ENCODE results near the gene SHTN1.

The SHTN1 gene

DNA sequence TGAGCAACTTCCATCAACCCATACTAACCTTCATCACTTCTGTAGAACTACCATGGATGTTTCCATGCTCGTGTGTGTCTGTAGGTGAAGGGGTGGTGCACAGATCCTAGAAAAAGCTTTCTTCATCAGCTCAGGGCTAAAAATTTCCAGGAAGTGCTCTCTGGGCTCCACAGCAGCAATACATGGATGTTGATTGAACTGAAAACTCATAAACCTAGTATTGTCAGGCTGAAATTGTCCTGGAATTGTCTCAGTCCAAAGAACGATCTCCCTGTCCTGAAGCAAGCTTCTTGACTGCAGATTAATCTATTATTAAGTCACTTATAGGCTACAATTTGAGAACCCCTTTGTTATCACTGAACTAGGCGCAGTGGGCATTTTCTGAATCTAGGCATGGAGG lies 115.9 kb downstream of the SHTN1 start:
- no peak overlapping the region for H3K4me2 ChIP-seq (ENCODE audit: low read depth, low read length, poor library complexity, severe bottlenecking)

DNA sequence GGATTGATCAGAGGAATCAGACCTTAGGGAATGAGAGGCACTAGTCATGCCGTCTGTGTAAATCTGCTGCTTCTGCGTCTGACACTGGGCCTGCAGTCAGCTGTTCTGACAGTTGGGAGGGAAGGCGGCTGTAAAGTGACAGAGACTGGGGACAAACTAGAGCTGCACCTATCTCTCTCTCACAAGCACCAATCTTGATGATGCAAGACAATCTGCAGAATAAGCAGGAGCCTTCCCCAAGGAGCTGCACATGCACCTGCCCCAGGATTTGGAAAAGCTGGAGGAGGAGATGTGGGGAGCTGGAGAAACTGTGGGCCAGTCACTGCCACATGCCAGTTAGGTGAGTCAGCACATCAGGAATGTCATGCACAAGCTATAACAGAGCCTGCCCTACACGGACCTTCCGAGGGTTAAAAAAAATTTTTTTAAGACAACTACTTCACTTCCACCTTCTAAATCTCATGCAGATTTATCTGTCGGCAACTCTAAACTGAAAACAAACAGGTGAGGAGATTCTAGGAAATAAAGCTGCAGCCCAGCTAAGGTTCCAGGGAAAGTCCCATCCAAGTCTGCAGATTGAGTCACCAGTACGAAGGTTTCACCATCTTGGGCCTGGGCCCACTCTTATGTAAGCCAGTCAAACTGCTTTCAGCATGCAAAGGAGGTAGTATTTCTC lies 116.5 kb downstream of the SHTN1 start:
- Histone ChIP-seq H3F3A (ENCODE audit: low read depth) (no peaks in the 10 kb centered on the region), H3K79me2 (ENCODE audit: insufficient read depth, low read length) (no peaks in the 10 kb centered on the region), H3K9ac (ENCODE audit: low read depth, low read length, poor library complexity, severe bottlenecking) (no peak overlapping the region), H3K9me2 (replicated peaks; ENCODE audit: low read depth, low read length) (no peaks in the 10 kb centered on the region), H3K4me1 (ENCODE audit: insufficient read depth, low read length, poor library complexity, severe bottlenecking) (no peaks in the 10 kb centered on the region), H4K20me1 (ENCODE audit: insufficient read depth, low read length, poor library complexity, severe bottlenecking) (no peaks in the 10 kb centered on the region), H3K27me3 (ENCODE audit: insufficient read depth, low read length, poor library complexity, severe bottlenecking) (no peaks in the 10 kb centered on the region), H3K4me3 (ENCODE audit: low read length, poor library complexity, severe bottlenecking) (no peak overlapping the region), H3K36me3 (ENCODE audit: insufficient read depth, low read length) (no peaks in the 10 kb centered on the region), H3K9me3 (ENCODE audit: insufficient read depth, low read depth, low read length) (no peaks in the 10 kb centered on the region), H3K4me2 (ENCODE audit: low read depth, low read length, poor library complexity, severe bottlenecking) (no peak overlapping the region), H2AFZ (ENCODE audit: low read length) (no peak overlapping the region)
- no peak for TF ChIP-seq EZH2phosphoT487 (IDR thresholded peaks at IDR 0.05; ENCODE audit: borderline replicate concordance)
- TF ChIP-seq, protein P1, sequence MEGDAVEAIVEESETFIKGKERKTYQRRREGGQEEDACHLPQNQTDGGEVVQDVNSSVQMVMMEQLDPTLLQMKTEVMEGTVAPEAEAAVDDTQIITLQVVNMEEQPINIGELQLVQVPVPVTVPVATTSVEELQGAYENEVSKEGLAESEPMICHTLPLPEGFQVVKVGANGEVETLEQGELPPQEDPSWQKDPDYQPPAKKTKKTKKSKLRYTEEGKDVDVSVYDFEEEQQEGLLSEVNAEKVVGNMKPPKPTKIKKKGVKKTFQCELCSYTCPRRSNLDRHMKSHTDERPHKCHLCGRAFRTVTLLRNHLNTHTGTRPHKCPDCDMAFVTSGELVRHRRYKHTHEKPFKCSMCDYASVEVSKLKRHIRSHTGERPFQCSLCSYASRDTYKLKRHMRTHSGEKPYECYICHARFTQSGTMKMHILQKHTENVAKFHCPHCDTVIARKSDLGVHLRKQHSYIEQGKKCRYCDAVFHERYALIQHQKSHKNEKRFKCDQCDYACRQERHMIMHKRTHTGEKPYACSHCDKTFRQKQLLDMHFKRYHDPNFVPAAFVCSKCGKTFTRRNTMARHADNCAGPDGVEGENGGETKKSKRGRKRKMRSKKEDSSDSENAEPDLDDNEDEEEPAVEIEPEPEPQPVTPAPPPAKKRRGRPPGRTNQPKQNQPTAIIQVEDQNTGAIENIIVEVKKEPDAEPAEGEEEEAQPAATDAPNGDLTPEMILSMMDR (conservative IDR thresholded peaks at IDR 0.05; ENCODE audit: low read length), result no peak

More for the DNA sequence above, 115.9 kb downstream of the SHTN1 start:
- no peaks in the 10 kb centered on the region for H3K79me2 ChIP-seq (ENCODE audit: insufficient read depth, low read length)
- no peaks in the 10 kb centered on the region for H3K9me2 ChIP-seq (replicated peaks; ENCODE audit: low read depth, low read length)
- H3K9me3 ChIP-seq (ENCODE audit: insufficient read depth, low read depth, low read length), result no peaks in the 10 kb centered on the region
- no peak overlapping the region for H3K9ac ChIP-seq (ENCODE audit: low read depth, low read length, poor library complexity, severe bottlenecking)
- no peaks in the 10 kb centered on the region for H4K20me1 ChIP-seq (ENCODE audit: insufficient read depth, low read length, poor library complexity, severe bottlenecking)
- H3F3A ChIP-seq (ENCODE audit: low read depth), result no peaks in the 10 kb centered on the region
- no peak overlapping the region for H2AFZ ChIP-seq (ENCODE audit: low read length)
- no peaks in the 10 kb centered on the region for H3K4me1 ChIP-seq (ENCODE audit: insufficient read depth, low read length, poor library complexity, severe bottlenecking)
- TF ChIP-seq EZH2phosphoT487 (IDR thresholded peaks at IDR 0.05; ENCODE audit: borderline replicate concordance), result no peak
- TF ChIP-seq, protein P1 (conservative IDR thresholded peaks at IDR 0.05; ENCODE audit: low read length), result no peak
- no peaks in the 10 kb centered on the region for H3K36me3 ChIP-seq (ENCODE audit: insufficient read depth, low read length)
- H3K27me3 ChIP-seq (ENCODE audit: insufficient read depth, low read length, poor library complexity, severe bottlenecking), result no peaks in the 10 kb centered on the region
- no peak overlapping the region for H3K4me3 ChIP-seq (ENCODE audit: low read length, poor library complexity, severe bottlenecking)

DNA sequence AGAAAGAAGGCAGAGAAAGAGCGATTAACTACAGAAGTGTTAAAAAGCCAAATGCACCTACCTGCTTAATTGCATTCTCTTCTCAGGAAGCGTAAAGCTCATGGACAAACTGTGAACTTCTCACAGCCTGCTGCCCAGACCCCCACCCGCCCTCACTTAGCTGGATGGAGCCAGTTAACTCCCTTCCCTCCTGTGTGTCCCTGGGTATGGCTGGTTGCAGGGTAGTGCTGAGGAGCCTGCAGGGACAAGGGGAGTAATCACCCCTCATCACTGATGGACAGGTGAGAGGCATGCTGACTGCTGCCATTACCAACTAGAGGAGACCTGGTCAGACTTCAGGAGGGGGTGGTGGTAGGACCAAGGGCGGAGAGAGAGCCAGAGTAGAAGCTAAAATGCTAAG lies 118.2 kb downstream of the SHTN1 start:
- no peaks in the 10 kb centered on the region for H4K20me1 ChIP-seq (ENCODE audit: insufficient read depth, low read length, poor library complexity, severe bottlenecking)
- H3K27me3 ChIP-seq (ENCODE audit: insufficient read depth, low read length, poor library complexity, severe bottlenecking), result no peaks in the 10 kb centered on the region
- no peaks in the 10 kb centered on the region for H3K4me1 ChIP-seq (ENCODE audit: insufficient read depth, low read length, poor library complexity, severe bottlenecking)
- H3K4me3 ChIP-seq (ENCODE audit: low read length, poor library complexity, severe bottlenecking), result no peak overlapping the region
- no peak overlapping the region for H2AFZ ChIP-seq (ENCODE audit: low read length)
- no peak overlapping the region for H3K4me2 ChIP-seq (ENCODE audit: low read depth, low read length, poor library complexity, severe bottlenecking)
- no peaks in the 10 kb centered on the region for H3K9me3 ChIP-seq (ENCODE audit: insufficient read depth, low read depth, low read length)
- H3F3A ChIP-seq (ENCODE audit: low read depth), result no peaks in the 10 kb centered on the region
- no peaks in the 10 kb centered on the region for H3K79me2 ChIP-seq (ENCODE audit: insufficient read depth, low read length)
- no peaks in the 10 kb centered on the region for H3K36me3 ChIP-seq (ENCODE audit: insufficient read depth, low read length)
- H3K9ac ChIP-seq (ENCODE audit: low read depth, low read length, poor library complexity, severe bottlenecking), result no peak overlapping the region
- TF ChIP-seq, protein P1 (conservative IDR thresholded peaks at IDR 0.05; ENCODE audit: low read length), result no peak
- no peak for TF ChIP-seq EZH2phosphoT487 (IDR thresholded peaks at IDR 0.05; ENCODE audit: borderline replicate concordance)
- H3K9me2 ChIP-seq (replicated peaks; ENCODE audit: low read depth, low read length), result no peaks in the 10 kb centered on the region
